GM15510 (cell line): ENCODE measurements around the gene SP140.

Experiments
- POLR2A ChIP-seq: IDR thresholded peaks from 3 replicates; pipeline ENCODE4 v1.6.1; 2011; ENCODE audit warnings: borderline replicate concordance; ENCODE audit not compliant: insufficient read length; ENCODE audit errors: extremely low read depth

SP140 gene

DNA sequence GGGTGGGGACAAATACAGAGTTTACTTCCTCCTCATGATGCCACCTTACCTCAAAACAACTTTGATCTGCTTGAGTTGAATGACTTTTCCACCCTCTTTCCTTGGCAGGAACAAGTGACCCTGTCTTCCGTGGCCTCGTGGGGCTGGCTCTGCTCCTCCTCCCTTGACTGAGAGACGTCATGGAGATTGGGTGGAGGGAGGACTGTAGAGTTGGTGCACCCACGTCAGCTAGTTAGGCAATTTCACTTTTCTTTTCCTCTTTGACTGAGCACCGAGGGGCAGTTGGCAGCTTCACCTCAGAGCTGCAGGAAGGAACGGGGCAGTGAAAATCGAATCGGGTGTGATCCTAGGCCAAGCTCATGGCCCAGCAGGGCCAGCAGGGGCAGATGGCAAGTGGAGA lies at the start of gene SP140:
TSS of gene SP140 (plus strand) at position 251 of the 400 bp plus-strand sequence. CDS start at position 360, 109 bp downstream.
- TF ChIP-seq POLR2A, result peak; percentile 78

DNA sequence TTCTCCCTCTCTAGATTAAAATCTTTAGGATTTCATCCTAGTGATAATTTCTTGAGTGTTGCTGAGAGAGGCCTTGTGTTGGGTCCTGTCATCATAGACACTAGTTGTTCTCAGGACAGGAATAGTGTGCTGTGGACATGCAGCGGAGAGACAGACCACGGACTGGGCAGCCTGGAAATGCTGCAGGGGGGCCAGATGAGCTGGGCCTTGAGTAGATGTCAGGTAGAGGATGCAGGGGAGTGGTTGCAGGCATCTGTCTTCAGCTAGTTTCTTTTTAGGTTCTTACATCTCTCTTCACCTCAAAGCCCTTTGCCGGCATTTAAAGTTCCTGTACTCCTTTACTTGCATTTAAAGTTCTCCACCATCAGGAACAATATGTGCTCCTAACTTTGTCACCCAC lies 48.5 kb upstream of the SP140 start:
- no peak for TF ChIP-seq POLR2A

DNA sequence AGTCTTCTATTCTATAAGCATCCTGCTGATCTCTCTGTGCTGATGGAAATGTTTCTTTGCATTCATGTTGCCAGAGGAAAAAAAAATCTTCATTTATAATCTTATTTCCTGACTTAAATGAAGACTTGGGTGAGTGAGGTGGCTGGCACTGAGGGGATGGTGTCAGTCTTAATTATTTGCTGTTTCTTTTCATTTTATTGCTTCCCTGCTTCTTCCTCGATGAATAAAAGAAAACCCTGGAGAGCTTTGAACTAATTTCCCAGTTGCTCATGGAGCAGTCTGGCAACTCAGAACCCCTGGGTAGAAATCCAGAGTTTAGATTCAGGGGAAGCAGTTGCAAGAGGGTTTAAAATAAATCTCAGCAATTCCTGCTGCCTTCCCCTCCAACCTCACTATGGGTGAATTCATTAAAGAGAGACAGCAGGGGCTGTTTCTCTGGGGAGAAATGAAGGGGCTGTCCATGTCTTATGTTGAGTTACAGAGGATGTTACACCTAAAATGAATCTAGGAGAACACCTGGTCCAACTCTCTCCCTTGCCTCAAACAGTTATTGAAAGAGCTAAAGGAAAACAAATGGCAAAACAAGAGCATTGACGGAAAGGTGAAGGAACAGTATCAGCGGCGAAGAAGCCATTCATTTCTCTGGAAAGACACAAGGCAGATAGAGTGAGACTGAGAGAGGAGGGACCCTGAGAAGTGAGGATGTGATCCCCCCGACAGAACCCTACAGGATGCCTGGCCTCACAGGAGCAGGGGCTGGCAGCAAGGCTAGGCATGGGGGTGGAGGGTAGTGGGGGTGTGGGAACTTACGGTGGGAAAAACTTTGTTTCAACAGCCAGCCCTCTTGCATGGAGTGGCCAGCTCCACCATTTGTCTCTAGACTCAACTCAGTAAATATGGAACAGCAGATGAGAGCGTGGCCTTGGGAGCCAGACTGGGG lies 46.7 kb upstream of the SP140 start:
- no peak for TF ChIP-seq POLR2A

DNA sequence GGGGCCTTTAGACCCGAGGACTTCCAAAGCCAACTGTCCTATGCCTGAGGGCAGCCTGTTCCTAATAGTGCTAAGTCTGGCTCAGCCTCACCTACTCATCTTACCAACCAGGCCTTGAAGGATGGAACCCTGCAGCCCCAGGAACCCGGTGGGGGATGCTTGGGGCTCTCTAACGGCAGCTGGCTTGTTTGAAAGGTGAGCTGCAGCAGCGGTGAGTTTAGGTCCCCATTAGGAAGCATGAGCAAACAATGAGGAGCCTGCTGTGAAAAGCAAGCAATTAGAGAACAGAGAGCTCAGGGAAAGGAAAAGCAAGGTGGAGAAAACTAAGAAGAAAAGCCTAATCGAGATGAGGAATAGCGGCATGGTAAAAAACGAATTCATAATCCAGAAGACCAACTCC lies 45.6 kb upstream of the SP140 start:
- TF ChIP-seq POLR2A, result no peak

DNA sequence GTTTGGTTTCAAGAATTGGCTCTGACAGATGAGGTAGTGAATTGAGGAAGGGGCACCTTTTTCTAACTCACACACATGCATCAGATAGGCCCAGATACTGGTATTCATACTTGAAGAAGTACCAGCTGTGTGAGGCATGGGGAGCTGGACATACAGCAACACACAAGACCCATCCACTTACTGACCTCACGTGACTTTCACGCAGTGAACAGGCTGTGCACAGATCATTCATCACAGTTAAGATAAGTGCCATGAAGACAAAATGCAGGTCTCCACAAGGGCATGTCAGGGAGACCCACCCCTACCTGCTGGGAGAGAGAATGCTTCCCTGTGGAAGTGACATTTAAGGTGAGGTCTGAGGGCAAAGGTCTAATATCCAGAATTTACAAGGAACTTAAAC lies 44.3 kb upstream of the SP140 start:
- TF ChIP-seq POLR2A, result no peak

DNA sequence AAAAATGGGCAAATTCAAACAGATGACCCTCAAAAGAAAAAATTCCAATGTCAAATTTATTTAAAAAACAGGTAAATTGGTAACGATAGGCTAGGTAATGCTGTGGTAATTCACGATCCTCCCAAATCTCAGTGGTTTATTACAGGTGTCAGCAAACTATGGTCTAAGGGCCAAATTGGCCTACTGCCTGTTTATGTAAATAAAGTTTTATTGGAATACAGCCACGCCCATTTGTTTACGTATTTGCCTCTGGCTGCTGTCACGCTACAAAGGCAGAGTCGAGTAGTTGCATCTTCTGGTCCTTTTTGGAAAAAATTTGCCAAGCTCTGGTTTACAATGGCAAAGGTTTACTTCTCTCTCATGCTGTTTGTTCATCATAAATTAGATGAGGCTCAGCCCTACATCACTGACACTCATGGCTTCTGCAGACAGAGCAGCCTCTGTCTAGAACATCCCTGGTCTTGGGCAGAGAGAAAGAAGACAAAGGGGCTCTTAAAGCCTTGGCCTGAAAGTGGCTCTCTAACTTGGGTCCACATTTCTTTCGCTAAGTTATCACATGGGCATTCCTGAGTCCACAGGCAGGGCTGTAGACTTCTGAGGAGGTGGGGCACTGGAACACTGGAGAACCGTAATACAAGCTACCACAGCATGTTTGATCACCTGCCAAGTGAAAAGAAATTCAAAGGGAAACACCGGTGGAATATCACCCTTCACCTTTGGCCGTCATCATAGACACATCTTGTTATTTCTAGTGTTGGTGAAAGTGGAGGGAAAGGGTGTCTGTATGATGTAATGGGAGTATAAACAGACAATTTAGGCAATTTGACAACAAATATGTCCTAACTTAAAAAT lies 40.6 kb upstream of the SP140 start:
- TF ChIP-seq POLR2A, result no peak

DNA sequence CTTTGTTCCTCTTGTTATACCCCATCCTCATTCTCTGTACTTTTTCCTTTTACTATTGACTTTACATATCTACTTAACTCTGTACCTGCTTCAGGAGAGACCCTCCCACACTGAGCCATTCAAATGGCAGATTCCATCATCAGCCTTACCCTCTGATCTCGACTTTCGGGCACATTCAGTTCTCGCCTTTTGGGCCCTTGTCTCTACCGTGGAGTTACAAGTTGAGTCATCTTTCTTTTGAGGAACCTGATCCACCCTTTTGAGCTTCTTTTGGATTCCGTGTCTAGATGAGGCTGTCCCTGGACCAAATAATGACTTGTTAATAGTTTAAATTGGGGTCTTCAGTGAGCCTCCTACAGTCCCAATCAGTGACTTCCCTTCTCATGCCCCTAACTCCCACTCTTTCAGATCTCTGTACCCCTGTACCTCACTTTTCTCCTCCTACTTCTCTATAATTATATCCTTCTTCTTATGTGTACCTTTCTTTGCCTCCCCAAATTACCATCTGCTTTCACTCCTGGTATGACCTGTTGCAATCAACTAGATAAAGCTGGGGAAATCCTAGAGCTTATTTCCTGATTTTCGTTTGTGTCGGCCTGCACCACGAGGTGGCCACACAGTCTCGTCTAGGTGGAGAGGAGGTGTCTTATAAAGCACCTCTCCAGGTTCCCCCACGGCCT lies 23.0 kb upstream of the SP140 start:
- TF ChIP-seq POLR2A, result no peak

DNA sequence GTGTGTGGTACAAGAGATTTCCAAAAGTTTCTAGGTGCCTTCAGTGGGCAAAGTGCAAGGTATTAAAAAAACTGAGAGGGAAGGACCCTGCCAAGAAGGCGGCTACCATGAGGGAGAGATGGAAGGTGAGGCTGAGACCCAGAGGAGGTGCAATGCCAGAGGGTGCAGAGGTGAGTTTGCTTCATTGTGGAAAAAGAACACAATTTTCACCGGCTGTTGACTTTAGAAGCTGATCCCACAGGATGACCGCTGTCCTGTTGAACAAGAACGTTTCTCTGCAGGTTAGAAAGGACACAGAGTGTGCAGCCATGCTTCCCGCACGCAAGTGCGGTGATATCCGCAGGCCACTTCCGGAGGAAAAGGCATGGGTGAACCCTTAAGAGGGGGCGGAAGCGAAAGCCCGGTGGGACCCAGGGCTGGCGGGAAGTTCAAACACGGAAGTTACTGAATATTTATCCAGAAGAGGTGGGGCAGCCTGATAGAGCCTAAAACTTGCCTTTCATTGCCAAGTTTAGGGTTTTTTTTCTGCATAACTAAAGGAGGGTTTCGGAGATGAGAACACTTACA lies 22.3 kb upstream of the SP140 start:
- no peak for TF ChIP-seq POLR2A

DNA sequence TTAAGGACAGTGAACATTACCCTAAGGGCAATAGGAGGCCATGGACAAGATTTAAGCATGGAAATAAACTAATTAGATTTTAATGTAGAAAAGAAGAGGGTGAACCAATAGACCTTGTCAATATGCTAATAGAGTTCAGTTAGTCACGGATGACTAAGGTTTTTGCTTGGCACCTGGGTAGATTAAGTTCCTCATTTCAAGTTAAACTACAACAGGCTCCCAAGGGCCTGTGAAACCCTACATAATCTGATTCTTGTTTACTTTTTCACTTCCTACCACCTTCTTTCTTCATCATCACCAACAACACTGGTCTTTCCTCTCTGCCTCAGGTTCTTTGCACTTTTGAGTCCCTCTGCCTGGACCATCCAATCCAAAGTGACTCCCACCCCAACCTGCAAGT lies 20.5 kb upstream of the SP140 start:
- no peak for TF ChIP-seq POLR2A

DNA sequence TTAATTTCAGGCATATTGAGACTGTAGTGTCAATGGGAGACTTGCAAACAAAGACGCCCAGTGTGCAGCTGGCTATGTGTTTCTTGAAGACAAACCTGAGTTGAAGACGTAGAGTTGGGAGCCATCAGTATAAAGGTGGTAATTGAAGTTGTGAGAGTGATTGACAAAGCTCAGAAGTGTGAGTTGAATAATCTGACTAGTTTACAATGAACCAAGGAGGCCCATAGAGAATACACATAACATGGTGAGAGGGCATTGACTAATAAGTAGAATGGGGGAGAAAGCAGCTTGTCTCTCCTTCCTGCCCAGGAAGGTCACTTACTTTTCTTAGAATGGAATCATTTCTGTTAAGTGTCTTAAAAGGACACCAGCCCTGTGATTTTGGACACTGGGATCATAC lies 19.8 kb upstream of the SP140 start:
- TF ChIP-seq POLR2A, result no peak

DNA sequence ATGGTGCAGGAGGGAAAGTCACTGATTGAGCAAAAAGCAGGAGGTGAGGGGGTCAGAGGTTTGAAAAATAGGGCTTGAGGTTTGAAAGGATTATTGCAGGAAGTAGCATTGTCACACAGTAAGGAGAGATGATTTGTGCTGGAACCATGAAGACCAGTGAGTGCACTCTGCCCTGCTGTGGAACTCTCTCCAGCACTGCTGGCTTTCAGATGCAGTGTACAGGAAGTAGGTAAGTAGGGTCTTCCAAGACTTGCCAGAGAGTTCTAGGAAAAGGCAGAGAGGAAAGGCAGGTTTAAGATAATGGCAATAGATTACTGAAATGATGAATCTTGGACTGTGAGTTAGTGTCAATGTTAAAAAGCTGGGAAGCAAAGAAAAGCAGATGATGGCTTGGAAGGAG lies 17.0 kb upstream of the SP140 start:
- TF ChIP-seq POLR2A, result no peak

DNA sequence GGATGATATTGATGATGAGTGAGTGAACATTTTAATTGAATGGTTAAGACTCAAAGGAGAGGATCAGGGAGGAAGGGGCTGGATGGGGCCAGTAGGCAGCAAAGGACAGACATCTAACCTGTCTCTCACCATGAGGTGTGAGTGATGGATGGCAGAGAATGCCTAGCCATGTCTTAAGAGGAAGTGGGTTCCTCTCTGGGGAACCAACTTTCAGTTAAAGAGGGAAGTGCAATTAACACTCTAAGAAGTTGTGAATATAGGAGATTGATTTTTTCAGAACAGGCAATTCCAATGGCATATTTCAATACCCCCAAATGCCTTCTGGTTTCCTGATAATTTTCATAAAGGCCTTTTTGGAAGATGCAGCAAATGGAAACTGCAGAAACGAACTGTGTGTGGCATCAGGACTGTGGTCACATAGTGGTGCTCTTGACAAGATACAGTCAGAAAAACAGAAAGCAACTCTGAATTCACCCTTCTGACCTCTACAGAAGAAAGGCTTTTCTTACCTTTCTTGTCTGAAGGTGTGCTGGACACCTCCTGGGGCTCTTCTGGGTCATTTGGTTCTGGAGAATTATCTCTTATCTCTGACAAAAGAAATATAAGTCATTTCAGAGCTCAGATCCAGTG lies 16.0 kb upstream of the SP140 start:
- TF ChIP-seq POLR2A, result no peak

DNA sequence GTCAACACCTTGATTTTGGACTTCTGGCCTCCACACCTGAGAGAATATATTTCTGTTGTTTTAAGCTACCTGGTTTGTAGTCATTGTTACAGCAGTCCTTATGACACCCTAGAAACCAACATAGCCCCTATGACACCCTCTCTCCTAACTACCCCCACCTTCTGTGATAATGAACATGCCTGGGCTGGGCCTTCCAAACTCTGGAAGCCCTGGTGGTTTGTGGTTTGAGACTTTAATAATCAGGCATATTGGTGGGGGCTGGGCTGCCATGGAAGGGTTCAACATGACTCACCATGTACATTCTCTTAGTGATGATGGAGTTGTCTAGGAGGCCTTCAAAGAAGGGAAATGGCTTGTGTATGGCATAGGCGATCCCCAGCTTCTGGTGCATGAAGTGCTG lies 9.0 kb upstream of the SP140 start:
- no peak for TF ChIP-seq POLR2A

DNA sequence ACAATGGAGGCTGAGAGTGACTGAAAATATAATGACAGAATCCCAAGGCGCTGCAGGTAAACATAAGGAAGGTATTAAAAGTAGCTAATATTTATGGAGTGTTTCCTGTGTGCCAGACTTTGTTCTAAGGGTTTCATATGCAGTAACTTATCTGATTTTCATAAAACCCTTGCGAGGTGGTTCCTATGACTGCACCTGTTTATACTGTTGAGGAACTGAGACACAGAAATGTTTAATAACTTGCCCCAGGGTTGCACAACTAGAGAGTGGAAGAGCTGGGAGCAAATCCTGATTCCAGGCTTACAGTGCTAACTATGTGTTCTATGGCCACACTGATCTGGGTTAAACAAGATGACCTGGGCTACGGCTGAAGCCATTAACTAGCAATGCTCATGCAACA lies 8.1 kb upstream of the SP140 start:
- no peak for TF ChIP-seq POLR2A

DNA sequence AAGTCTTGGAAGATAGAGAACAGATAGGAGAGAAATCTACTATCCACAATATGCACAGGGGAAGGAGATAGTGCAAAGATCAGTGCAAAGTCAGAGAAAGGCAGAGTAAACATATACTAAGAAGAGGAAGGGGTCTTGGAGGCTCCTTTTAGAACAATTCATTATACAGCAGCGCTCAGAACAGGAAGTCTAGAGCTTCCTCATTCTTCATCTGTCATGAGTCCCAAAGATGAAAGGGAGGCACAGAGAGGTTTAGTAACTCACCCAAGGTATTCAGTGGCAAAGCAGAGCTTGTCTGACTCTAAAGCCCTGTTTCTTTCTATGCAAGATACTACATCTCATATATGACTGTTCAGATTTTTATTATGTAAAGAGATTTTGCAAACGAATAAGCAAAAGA lies 7.1 kb upstream of the SP140 start:
- no peak for TF ChIP-seq POLR2A
